SK-N-MC (cell line): ENCODE data around the gene TP73.

Source experiments
- DNase-seq: peaks from one replicate; pipeline ENCODE4 v3.0.0-alpha.2; 2011; ENCODE audit warnings: low read depth, low spot score
- H3K27ac ChIP-seq: fragments of 200-600 bp; sonication (generic); 2 replicates; pipeline ENCODE4 v1.5.1; 2016; ENCODE audit warnings: mixed run types
- H3K36me3 ChIP-seq: fragments of 200-600 bp; sonication (generic); 2 replicates; pipeline ENCODE4 v1.6.1; 2017; ENCODE audit warnings: antibody characterized with exemption, low read length, mixed read lengths; ENCODE audit not compliant: insufficient read depth
- H3K4me3 ChIP-seq: fragments of 200-600 bp; sonication (generic); 2 replicates; pipeline ENCODE4 v1.5.1; 2016
- H3K9ac ChIP-seq: fragments of 200-600 bp; sonication (generic); 2 replicates; pipeline ENCODE4 v1.8.0; 2017; ENCODE audit warnings: mixed run types, mixed read lengths; ENCODE audit not compliant: insufficient read length
- H3K9me3 ChIP-seq: fragments of 200-600 bp; sonication (generic); 2 replicates; pipeline ENCODE4 v1.6.1; 2017; ENCODE audit warnings: low read depth, mild to moderate bottlenecking, antibody characterized with exemption, low read length, moderate library complexity, mixed read lengths
- EZH2 ChIP-seq: fragments of 200-600 bp; sonication (generic); IDR thresholded peaks from one replicate; pipeline ENCODE4 v1.6.1; 2017; ENCODE audit warnings: antibody characterized with exemption
- FOXP2 ChIP-seq: optimal IDR thresholded peaks from 2 replicates; pipeline ENCODE3; 2011; ENCODE audit warnings: mild to moderate bottlenecking, moderate library complexity; ENCODE audit not compliant: insufficient read depth; ENCODE audit errors: extremely low read length, control extremely low read depth
- POLR2AphosphoS5 ChIP-seq: IDR thresholded peaks from 2 replicates; pipeline ENCODE4 v1.6.1; 2012; ENCODE audit warnings: mild to moderate bottlenecking, low read depth, low read length, borderline replicate concordance

Gene TP73

DNA sequence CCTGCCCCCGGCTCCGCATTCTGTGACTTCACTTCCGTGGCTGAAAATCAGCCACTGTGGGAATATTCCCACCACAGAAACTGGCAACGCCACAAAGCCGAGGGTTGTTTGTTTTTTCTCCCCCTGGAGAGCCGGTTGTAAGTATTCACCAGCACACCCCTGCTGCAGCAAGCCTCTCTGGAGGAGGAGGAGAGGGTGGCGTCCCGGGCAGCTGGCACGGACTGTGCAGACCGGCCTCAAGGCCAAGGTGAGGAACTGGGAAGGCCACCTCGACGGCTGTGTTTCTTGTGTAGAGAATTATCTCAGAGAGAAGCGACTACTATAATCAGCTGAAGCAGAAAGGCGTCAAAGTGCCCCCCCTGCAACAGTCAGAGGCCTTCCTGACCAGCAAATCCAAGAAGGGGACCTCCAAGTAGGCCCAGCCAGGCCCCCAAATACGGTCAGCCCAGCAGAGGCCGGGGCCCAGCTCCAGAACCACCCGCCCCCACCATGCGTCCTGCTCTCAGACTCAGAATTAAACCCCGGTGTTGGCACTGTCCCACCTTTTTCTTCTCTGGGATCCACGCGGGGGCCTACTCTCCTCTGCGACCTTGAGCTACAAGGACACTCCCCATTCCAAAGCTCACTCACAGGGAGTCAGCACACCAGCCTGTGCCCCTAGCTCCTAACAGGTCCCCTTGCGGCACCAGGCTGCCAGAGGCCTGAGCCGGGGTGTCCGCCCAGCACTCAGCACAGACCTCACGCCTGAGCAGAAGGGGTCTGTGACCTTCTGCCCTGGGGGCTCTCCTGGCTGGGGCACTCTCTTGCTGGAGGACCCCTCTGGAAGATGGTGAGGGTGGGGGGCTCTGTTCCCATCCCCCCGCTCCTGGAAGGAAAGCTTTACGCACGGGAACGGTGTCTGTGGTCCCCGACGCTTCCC is 119.1 kb downstream of the TP73 start:
- no peak for DNase-seq
- H3K4me3 ChIP-seq, result peak overlapping the region; percentile 75
- peak overlapping the region; percentile 28 for H3K9ac ChIP-seq
- no peaks in the 10 kb centered on the region for H3K36me3 ChIP-seq
- no peaks in the 10 kb centered on the region for H3K9me3 ChIP-seq
- TF ChIP-seq EZH2 (no peak), FOXP2 (no peak), POLR2AphosphoS5 (no peak)
- no peak overlapping the region for H3K27ac ChIP-seq

DNA sequence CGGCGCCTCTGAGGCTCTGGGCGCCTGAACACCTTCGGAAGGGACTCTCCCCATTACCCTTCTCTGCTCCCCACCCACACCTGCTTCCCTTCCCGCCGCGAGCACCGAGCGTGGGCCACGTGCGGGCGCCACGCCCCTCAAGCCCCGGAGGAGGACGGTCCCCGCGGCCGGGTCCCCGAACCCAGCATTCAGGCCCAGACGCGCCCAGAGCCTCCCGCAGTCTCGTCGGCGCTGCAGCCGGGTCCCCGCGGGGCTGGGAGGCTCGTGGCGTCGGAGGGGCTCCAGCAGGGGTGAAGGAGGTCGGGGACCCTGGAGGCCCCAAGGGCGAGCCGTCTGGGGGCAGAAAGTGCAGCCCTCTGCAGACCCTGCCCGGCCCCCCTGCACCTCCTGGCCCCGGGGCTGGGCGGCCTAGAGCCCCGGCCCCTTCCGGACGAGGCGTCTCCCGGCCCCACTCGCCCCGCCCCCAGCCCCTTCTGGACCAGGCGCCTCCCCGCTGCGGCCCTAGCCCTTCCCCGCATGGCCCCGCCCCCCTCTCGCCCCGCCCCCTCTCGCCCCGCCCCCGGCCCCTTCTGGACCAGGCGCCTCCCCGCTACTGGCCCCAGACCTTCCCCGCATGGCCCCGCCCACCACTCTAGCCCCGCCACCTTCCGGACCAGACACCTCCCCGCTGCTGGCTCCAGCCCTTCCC is 119.9 kb downstream of the TP73 start:
- Histone ChIP-seq H3K9ac (peak overlapping the region; percentile 28), H3K4me3 (peak overlapping the region; percentile 75), H3K27ac (no peak overlapping the region), H3K36me3 (no peaks in the 10 kb centered on the region), H3K9me3 (no peaks in the 10 kb centered on the region)
- TF ChIP-seq EZH2, result no peak
- peak; percentile 54; the same call in 1 of the 2 replicates for TF ChIP-seq POLR2AphosphoS5
- TF ChIP-seq FOXP2, result no peak
- peak; percentile 18 for DNase-seq

- no peak for DNase-seq
- H3K36me3 ChIP-seq, result no peaks in the 10 kb centered on the region
- H3K4me3 ChIP-seq, result peak within 1 kb of the TSS; percentile 75
- no peaks in the 10 kb centered on the region for H3K9me3 ChIP-seq
- no peak within 1 kb of the TSS for H3K27ac ChIP-seq
- TF ChIP-seq POLR2AphosphoS5 (no peak), EZH2 (no peak), FOXP2 (no peak)
- H3K9ac ChIP-seq, result peak within 1 kb of the TSS; percentile 28
Observed at GRCh38 chr1:3772715-3773571, 120.6 kb downstream of the TP73 start, which contains the start of gene SMIM1. Gene SMIM1 (plus strand): TSS chr1:3772749. CDS start chr1:3775374, 2,625 bp downstream.

DNA sequence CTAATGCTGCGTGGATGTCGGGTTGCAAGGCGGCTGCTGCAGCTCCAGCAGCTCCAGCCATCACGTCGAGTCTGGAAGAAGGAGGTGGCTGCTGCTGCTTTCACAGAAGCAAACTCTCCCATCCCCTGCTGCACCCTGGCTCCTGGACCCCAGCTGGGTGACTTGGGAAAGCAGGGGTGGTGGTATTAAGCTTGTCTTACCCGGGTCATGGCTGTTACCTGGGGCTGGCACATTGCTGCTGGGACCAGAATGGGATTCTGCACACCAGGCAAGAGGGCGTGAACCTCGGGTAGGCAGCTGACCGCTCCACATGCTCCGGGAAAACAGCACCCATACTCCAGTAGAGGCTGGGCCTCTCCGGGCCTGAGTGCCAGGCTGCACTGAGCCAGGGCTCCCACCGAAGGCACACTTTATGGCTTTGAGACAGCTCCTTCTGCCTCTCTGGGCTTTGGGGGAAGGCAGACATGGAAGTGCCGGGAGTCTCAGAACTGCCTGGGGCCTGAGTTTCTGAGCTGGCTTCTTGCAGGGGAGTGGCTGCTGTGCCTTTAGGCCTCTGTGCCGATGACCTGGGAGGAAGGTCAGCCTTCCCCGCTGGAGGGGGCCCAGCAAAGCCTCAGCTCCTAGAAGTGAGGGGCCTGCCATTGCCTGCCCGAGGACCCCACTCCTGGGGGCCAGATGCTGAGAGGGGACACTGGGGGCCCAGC is 121.4 kb downstream of the TP73 start:
- Histone ChIP-seq H3K36me3 (no peaks in the 10 kb centered on the region), H3K27ac (no peak overlapping the region), H3K9ac (no peak overlapping the region), H3K9me3 (no peaks in the 10 kb centered on the region), H3K4me3 (no peak overlapping the region)
- DNase-seq, result no peak
- TF ChIP-seq POLR2AphosphoS5, result no peak
- no peak for TF ChIP-seq FOXP2

DNA sequence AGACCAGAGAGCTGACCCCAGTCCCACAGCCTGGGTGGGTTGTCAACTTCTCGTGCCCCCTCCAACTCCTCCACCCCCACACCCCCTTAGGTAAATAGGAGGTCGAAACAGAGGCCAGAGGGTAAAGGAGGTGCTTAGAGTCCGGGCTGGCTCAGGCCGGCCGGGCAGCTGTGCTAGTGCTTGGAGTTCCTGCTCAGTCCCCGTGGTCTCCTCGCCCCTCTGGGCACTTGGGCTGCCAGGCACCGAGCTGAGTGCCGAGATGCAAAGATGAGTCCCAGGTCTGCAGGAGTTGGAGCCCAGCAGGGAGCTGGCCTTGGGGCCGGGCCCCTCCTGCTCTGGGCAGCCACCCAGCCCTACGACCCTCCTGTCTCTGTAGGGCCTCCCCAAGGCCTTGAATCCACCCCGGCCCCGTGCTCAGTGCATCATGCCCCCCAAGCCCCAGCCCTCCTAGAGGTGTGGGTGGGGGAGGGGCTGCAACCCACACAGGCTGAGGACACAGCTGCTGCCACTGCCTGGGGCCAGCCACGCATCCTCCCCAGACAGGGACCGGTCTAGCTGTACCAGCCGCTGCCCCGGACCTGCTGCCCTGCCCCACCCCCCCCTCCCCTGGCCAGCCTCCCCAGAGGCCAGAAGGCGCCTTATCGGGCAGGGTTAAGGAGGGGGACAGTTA is 122.1 kb downstream of the TP73 start:
- Histone ChIP-seq H3K36me3 (no peaks in the 10 kb centered on the region; the same call in 1 of the 2 replicates), H3K27ac (no peak overlapping the region), H3K9ac (no peak overlapping the region), H3K9me3 (no peaks in the 10 kb centered on the region), H3K4me3 (no peak overlapping the region)
- TF ChIP-seq EZH2 (no peak), FOXP2 (no peak), POLR2AphosphoS5 (no peak)
- DNase-seq, result no peak

DNA sequence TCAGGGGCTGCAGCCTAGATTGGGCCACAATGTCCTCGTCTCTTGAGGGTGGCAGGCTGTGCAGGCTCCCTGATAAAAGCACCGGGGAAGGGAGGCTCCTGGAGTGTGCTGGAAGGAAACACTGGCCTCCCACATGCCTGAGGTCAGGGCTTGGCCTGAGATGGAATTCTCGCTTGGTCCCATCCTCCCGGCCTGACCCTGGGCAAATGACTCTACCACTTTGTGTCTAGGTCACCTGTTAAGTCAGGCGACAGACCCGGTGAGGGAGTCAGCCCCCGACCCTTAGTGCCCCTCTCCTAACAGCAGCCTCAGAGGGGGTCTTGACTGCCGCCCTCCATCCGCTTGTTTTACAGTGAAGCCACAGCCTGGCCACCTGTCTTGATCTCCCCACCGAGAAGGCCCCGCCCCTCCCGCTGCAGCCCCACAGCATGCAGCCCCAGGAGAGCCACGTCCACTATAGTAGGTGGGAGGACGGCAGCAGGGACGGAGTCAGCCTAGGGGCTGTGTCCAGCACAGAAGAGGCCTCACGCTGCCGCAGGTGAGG is 122.7 kb downstream of the TP73 start:
- Histone ChIP-seq H3K9ac (no peak overlapping the region), H3K36me3 (peaks cover 4% of the 10 kb centered on the region; the same call in 1 of the 2 replicates), H3K4me3 (no peak overlapping the region), H3K27ac (no peak overlapping the region), H3K9me3 (no peaks in the 10 kb centered on the region)
- no peak for TF ChIP-seq EZH2
- TF ChIP-seq POLR2AphosphoS5, result no peak
- TF ChIP-seq FOXP2, result no peak
- no peak for DNase-seq
